NCI-H146 treated with DMSO at 0.1 percent for 48 hours (cell line): ENCODE measurements around the gene RHCE.
"Not testable (repeated sequence)": the region's sequence is repeated elsewhere in the genome, so short reads cannot be mapped to it uniquely, and the experiment has no call there.

Experiments used
- DNase-seq: peaks from one replicate; lab custom pipeline; 2025; ENCODE audit not compliant: unreplicated experiment; lab: John Stamatoyannopoulos, UW

RHCE gene

DNA sequence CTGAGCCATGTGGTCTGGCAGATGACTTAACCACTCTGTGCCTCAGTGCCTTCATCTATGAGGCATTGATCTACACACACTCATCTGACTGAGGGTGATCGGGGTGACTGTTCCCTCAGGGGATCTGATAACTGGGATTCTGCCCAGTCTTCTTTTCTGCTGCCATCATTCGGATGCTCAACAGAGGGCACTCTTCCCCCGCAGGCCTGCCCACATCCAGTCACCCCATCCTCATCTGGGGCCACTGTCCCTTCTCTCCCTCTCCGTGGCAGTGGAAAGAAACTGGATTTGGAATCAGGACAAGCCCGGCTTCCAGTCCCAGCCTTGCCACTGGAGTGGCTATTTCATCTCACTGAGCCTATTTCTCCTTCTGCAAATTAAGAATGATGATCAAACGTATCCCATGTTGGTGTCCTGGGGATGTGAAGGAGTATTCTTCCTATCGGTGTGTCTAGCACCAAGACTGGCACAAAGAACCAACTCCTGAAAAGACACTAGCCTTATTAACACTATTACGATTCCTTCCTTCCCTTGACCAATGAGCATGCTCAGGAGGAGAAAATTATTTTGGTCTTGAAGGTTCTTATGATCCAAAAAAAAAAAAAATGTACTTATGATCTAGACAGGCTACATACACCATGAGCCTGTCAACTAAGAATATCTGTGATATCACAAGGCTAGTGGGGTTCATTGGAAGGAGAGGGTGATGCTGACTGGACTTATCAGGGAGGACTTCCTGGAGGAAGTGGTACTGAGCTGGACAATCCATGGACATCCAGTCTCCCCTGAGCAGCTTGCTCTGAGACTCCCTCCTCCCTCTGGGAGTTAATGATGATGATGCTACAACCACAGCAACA lies 17.4 kb downstream of the RHCE start:
- not testable (repeated sequence) for DNase-seq

DNA sequence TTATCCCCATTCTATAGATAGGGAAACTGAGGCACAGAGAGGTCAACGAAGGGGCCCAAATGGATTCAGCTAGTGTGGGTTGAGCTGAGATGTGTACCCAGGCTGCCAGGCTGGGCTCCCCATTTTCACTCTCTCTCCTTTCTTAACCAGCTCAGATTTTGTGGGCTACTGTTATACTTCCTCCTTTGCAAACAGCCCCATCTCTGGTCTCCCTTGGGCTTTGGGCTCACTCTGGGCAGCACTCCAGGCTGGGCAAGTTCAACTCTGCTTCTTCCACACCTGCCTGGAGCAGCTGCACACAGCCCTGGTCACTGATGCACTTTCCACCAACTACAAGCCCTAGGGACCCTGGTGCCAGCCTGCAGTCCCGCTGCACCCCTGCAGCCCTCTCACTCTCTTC lies 22.5 kb downstream of the RHCE start:
- DNase-seq = not testable (repeated sequence)

DNA sequence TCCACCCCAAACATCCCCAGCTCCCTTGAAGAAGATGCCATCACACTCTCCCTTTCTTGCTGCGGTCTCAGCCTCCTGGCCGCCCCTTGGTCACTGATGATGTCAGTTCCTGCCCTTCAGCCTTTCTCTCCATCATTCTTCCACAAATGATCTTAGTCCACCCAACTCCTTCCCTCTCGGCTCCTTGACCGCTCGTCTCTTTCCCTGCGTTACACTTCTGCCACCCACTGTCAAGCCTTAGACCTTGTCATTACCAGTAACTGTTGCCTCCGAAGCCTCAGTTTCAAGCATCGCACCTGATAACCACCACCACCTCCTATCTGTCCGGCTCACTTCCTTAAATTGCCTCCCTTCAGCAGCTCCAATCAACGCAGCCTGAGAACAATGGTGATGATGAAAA lies 23.1 kb downstream of the RHCE start:
- DNase-seq = not testable (repeated sequence)

DNA sequence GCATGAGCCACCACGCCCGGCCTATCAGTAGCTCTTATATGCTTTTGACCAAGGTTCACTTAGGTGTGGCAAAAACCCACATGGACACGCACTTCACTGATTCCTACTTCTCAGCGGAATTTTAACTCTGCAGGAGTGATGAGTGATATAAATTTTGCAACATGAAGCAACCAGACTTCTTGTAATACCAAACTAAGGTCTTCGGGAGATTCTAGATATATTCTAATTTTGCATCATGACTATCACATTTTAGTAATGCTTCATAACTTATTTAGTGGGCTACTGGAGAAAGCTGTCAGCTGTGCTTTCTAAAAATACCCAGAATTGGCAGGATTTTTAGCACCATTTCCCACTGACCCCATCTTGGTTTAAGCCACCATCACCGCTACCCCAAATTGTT lies 27.8 kb downstream of the RHCE start:
- no peak for DNase-seq

DNA sequence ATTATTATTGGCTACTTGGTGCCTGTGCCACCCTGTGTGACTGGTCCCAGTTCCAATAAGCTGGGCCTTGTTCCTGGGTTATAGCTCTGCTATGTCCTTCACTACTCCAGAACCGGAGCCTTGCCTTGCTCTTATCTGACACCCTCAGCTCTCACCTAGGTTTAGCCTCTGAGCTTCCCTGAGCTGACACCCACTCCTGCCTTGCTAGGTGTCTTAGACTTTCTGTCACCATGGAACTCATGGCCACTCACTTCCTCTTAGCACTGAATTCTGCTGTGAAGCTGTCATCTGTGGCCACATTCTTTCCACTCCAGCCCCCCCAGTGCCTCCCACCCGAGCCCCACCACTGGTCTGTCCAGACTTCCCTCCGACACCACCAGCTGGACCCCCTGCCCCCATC lies 30.9 kb downstream of the RHCE start:
- DNase-seq = not testable (repeated sequence)

DNA sequence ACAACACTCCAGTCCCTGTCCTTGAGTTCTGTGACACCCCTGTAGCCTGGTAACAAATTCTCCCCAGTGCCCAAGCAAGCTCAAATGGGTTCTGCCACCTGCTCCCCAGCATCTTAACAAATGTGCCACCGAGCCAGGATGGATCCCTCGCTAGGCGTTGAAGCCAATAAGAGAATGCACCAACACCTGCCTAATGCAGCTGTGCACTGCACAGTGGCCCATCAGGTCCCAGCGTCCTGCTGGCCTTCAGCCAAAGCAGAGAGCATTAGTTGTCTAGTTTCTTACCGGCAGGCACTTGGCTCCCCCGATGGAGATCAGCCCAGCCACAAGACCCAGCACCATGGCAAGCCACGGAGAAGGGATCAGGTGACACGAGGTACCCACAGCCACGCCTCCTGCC lies 31.9 kb downstream of the RHCE start:
- not testable (repeated sequence) for DNase-seq

DNA sequence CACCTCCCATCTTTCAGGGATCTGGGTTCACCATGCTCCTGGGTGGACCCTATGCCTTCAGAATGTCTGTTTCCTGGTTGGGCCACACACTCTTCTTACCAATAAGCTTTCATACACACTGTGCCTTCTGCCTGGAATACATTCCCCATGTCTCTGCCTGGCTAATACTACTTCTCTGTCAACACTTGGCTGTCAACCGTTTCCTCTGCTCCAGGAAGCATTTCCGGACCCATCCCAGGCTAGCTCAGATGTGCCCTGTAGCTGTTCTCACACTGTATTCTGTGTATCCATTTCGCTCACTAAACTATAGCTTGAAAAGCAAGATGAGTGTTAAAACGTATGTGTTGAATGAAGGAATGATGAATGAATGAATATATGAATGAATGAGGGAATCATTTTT lies 33.5 kb downstream of the RHCE start:
- DNase-seq = not testable (repeated sequence)

DNA sequence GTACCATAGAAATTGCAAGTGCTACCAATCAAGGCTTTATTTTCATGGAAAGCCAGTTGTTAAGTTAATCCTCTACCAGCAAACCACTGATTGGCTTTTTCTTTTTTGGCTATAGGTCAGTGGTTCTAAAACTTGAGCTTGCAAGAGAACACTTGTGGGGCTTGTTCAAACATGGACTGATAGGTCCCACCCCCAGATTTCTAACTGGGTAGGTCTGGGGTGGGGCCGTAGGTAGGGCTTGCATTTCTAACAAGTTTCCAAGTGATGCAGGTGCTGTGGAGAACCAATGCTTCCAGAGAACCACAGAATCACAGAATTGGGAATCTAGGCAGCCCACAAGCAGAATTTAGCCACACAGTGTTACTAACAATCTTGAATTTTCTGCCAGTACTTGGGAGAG lies 36.8 kb downstream of the RHCE start:
- not testable (repeated sequence) for DNase-seq

DNA sequence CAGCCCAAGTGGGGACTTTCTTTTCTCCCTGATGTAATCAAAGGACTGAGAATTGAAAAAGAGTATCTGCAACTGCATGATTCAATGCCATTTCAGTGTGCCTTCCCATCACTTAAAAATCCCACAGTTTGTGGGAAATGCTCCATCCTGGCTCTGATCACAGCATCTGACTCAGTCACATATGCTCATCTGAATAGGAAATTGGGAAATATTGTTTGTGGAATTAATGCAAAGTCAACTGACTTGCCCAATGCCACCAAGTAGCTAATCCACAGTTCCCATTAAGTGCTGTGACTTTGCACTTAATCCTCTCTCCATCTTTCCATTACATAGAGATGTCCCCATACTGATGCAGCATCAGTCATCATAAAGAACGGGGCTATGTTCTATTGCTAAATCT lies 37.5 kb downstream of the RHCE start:
- not testable (repeated sequence) for DNase-seq

DNA sequence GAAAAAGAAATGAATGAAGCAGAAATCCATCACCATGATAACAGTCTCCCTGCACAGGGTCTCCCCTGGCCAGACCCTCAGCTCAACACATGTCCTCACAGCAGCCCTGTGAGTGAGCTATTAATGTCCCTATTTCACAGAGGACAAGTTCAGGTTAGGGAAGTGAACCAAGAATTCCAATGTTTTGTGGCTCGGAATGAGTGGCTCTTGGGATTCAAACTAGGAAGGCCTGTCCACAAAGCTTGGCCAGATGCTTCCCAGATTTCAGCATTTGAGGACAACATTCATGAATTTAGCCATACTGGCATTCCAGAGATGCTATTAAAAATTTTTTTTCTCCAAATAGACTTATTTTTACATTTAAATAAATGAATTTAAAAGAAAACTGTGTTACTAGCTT lies 38.1 kb downstream of the RHCE start:
- not testable (repeated sequence) for DNase-seq

DNA sequence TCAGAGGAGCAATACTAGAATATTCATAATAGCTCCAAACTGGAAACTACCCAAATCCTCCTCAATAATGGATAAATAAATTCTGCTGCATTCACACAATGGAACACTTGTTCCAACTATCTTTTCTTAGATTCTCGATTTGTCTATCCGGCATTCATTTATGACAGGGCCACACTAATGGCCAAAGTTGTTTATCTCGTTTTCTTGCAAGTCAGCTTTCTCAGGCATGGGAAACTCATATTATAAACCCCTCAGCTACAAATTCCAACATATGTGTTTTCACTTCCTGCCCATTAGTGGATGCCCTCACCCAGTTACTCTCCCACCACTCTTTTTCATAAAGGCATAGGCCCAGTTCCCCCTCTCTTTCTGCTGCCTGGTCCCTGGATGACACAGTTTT lies 42.3 kb downstream of the RHCE start:
- not testable (repeated sequence) for DNase-seq

DNA sequence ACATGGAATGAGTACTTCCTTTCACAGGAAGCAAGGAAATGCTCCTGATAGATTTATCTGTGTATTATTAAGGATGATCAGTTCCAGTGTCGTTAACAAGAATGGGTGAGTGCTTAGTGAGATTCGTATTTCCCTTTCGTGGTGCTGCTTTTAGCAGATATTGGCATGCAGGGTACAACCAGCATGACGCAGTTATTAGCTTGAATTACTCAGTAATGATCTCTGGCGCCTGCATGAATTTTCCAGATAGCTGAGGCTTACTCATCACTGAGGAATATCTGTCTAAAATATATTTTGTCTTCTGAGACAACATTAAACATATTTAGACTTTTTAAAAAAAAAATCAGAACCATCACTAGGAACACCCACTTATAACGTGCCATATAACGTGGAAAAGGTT lies 48.9 kb downstream of the RHCE start:
- not testable (repeated sequence) for DNase-seq

DNA sequence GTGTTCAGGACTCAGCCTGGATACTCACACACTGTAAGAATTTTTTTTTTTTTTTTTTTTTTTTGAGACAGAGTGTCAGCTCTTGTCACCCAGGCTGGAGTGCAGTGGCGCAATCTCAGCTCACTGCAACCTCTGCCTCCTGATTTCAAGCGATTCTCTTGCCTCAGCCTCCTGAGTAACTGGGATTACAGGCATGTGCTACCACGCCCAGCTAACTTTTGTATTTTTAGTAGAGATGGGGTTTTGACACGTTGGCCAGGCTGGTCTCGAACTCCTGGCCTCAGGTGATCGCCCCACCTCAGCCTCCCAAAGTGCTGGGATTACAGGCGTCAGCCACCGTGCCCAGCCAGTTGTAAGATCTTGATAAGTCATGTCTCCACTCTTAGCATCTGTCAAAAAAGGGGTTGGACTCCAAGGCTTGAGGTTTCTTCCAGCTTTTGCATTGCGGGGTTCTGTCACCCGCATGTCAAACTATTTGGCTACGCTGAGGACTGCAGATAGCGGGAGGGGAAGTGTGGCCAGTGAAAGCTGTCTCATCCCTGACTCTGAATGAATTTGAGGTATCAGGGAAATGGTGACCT lies 50.8 kb downstream of the RHCE start:
- not testable (repeated sequence) for DNase-seq

DNA sequence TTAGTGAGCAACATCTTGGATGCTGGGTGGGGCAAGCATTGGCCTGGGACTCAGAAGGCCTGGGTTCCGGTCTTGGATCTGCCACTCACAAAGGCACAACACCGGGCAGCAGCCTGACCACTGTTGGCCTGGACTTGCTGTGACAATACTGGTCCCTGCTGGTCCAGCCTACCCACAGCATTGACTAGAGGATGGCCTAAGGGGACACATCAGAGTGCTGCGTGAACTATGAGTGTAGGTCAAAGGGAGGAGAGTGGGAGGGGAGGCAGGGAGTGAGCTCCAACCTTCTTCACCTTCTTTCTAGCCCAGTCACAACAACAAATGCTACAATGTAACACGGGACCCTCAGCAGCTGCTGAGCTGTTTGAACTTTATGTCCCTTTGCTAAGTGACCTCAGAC lies 51.4 kb downstream of the RHCE start:
- no peak for DNase-seq

DNA sequence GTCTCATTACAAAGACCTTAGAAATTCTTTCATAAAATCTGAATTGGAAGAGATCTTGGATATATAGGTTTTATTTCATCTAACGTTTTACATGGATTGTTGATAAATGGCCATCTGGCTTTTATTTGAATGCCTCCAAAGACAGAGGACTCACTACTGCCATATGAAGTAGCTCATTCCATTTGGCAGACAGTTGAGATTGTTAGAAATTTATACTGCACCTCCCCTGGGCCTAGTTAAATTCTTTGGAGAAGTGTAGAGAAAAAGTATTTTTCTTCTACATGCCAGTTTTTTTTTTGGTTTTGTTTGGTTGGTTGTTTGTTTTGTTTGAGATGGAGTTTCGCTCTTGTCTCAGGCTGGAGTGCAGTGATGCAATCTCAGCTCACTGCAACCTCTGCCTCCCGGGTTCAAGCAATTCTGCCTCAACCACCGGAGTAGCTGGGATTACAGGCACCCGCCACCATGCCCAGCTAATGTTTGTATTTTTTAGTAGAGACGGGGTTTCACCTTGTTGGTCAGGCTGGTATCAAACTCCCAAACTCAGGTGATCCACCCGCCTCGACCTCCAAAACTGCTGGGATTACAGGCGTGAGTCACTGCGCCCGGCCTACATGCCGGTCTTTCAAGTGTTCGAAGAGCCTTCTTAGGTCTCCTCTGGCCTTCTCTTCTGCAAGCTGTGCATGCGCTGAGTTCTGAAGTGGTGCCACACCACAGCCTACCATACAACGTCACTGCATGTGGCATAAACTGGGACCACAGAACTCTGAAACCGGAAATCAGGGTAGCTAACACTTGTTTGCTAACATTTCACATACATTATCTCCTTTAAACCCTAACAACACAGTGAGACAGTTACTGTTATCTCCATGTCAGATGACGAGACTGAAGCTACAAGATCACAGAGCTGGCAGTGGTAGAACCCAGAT lies 57.7 kb downstream of the RHCE start:
- DNase-seq = not testable (repeated sequence)

DNA sequence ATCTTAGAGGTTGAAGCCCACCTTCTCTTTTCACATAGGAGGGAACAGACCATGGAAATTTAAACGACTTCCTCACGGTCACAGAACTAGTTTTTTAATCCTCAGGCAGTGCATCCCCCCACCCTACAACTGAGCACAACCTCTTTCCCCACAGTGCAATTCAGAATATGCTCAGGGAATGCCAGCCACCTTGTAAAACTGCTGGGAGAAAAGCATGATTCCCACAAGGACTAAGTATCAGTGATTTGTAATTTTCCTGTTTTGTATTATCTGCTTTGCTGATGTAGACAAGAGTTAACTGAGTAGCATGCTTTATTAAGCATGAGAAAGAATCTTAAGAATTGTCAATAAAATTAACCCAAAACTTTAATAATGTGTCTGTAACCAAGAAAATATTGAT lies 58.7 kb downstream of the RHCE start:
- DNase-seq = no peak

DNA sequence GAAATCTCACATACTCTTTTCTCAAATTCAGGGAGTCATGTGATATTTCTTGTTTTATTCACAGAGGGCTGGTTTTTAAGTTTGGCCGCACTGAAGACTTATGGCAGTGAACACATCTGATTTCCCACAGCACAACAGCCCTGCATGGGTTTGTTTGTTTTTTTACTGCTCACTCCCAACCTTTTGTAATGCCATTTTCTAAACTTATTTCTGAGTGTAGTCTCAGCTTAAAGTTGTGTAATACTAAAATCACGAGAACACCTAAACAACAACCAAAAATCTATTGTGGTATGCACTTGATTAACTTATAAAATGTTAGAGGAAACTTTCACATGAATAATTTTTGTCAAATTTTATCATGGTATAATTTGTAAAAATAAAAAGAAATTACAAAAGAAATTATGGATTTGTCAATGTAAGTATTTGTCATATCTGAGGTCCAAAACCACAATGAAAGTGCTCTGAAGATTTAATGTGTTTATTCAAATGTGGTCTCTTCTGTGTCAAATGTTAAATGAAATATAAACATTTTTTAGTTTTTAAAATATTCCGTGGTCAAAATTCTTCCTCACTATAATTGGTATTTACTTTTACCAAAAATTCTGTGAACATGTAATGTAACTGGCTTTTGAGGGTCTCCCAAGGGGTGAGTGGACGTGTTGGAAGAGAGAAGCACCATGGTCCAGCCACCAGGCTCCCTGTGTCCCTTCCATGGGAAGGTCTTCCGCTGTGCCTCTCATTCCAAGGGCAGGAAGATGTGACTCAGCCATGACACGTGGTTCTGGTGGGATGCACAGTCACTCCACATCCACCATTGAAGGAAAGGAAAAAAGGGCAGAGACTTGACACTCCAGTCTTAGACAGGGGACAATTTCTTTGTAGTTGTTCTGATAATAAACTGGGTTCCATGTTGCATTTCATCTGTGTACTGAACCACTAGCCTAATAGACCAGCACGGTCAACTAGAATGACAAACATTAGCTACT lies 59.7 kb downstream of the RHCE start:
- no peak for DNase-seq

DNA sequence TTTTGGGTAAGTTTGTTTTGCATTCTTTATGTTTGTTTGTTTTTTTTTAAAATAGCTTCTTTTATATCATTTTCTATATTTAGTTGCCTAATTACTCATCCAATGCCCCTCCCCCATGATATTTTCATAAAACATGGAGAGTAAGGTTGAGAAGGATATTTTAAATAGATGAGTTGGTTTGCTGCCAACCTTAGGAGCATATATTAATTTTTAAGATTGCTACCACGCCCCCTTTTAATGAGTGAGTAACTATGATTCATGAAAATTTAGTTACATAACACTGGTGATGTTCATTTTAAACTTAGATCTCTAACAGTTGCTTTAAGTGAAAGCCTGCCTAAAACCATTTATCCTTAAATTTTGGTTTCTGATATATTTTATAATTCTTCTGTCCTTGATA lies 63.8 kb downstream of the RHCE start:
- DNase-seq = no peak

DNA sequence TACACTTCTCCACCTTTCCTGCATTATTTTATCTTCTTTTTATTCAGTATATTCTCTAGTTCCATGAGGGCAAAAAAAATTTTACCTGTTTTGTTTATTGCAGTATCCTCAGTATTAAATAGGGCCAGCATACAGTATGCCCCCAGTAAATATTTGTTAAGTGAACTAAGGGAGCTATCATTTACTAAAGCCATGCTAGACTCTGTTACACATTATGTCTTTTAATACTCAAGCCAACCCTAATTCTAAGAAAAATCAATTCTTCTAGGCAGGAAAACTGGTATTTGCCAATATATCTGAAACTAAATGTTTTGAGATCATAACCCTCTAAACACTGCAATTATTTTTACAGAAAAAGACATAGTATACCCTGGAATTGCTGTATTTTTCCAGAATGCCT lies 64.2 kb downstream of the RHCE start:
- no peak for DNase-seq

DNA sequence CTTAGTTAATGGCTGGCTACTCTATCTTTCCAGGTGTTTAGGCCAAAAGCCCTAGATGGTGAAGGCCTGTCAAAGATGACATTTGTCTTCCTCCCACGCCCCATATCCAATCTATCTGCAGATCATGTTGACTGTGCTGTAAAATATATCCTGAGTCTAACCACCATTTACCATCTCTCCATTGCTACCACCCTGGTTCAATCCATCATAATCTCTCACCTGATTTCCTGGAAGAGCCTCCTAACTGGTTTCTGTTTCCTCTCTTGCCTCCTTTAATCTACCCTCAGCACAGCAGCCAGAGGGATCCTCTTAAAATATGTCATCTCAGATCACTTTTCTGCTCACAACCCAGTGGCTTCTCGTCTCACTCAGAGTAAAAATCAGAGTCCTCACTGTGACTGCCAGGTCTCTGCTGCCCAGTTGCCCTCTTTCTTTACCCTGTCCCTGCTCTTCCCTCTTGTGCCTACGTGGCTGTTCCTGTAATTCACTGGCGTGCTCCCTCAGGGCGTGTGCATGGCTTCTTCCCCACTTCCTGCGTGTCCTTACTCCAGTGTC lies 64.7 kb downstream of the RHCE start:
- no peak for DNase-seq
